Naive thymus-derived CD8-positive, alpha-beta T cell (primary cell): ENCODE results near the gene FRY. TPM values are rescaled to one million over a fixed set of nuclear protein-coding genes. Genes with fewer than 3 reads are reported as not detected.

Experiments
- ATAC-seq, 2 donors: fragments of 150-1000 bp; cut with Tn5 transposase in 1 of 2; sonication (Bioruptor Pico), chemical (Tn5 transposase) in 1 of 2; 1 replicate in 1 of 2; 2 replicates in 1 of 2; pipeline ENCODE4 v1.10.0; 2021; ENCODE audit warnings: mild to moderate bottlenecking in 2 of 2, moderate library complexity in 2 of 2
- POLR2A ChIA-PET: fragments of 350-600 bp; sonication (Branson Sonifier 250); formaldehyde crosslinking; loops from one replicate; lab custom pipeline; 2021; ENCODE audit warnings: antibody characterized with exemption; lab: Charles Lee
- DNase-seq, 10 donors: peaks; one replicate each; pipeline versions ENCODE4 v3.0.0 to v3.0.0-alpha.2; 2020 to 2022
- H3K27ac Mint-ChIP-seq, 10 donors: one replicate each; pipeline ENCODE4 v1.8.0; 2020 to 2022; ENCODE audit warnings: mild to moderate bottlenecking in 10 of 10, mixed read lengths in 10 of 10, moderate library complexity in 4 of 10, inconsistent platforms in 1 of 10
- H3K27me3 Mint-ChIP-seq, 5 donors: one replicate each; pipeline ENCODE4 v1.8.0; 2021 to 2022; ENCODE audit warnings: mixed read lengths in 5 of 5
- H3K36me3 Mint-ChIP-seq, 3 donors: one replicate each; pipeline ENCODE4 v1.8.0; 2020 to 2022; ENCODE audit warnings: mixed read lengths in 3 of 3, mild to moderate bottlenecking in 2 of 3, inconsistent platforms in 1 of 3
- H3K4me1 Mint-ChIP-seq, 4 donors: one replicate each; pipeline ENCODE4 v1.8.0; 2021 to 2022; ENCODE audit warnings: mixed read lengths in 4 of 4
- H3K4me3 Mint-ChIP-seq, 10 donors: one replicate each; pipeline ENCODE4 v1.8.0; 2020 to 2022; ENCODE audit warnings: mild to moderate bottlenecking in 10 of 10, mixed read lengths in 10 of 10, moderate library complexity in 6 of 10, inconsistent platforms in 1 of 10
- H3K9me3 Mint-ChIP-seq, 9 donors: one replicate each; pipeline ENCODE4 v1.8.0; 2020 to 2022; ENCODE audit warnings: mixed read lengths in 9 of 9, mild to moderate bottlenecking in 3 of 9, inconsistent platforms in 1 of 9, moderate library complexity in 1 of 9
- polyA plus RNA-seq, 3 donors: library from polyadenylated mRNA; unstranded; fragments of 300-500 nt; fragmentation: Illumina TruSeq; gene quantifications; one replicate each; pipeline ENCODE4 v1.2.3, GENCODE V29; 2021
- total RNA-seq, 8 experiments: library from RNA in 2 of 8; stranded (reverse) in 2 of 8; gene quantifications; one replicate each; pipeline ENCODE4 v1.2.3 and lab custom pipeline; 2021 to 2026

The FRY gene
- total and polyA plus RNA-seq, 5 experiments from 2014 or later: 0.08 to 1.4 (median 0.40) TPM

DNA sequence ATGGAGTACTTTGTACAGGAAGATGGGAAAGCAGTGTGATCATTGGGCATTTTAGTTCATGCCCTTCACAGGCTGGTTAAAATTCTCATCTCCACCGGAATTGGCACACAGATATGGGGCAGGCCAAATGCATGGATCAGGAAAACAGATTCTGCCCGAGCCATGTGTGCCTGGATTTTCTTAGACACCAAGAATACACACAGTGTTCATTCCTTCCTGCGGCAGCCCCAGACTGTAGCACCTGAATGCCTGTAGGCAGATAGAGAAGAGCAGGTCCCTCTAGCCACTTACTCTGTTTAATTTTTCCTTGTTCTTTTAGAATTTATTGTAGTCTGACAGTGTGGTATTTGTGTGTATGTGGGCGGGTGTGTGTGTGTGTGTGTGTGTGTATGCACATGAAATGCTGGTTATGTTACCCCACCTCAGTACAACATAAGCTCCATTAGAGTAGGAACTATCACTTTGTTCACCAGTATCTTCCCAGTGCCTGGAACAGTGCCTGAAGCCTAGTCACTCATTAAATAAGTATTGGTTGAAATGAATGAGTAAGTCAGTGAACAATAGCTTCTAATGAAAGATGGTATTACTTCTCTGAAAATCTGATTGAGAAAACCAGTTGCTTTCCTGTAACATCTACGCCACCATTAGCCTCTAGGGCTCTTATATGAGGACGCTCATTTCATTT lies 41.7 kb downstream of the FRY start:
- Mint-ChIP-seq H3K9me3 (peaks cover 0 to 9% (median 0%) of the 10 kb centered on the region in 9 donors), H3K4me1 (no peaks in the 10 kb centered on the region), H3K27me3 (peaks cover 0 to 15% (median 1%) of the 10 kb centered on the region in 5 donors), H3K36me3 (no peaks in the 10 kb centered on the region), H3K4me3 (no peak overlapping the region), H3K27ac (no peak overlapping the region)
- ATAC-seq (no peak), DNase-seq (no peak)
- POLR2A ChIA-PET: no interaction called here

DNA sequence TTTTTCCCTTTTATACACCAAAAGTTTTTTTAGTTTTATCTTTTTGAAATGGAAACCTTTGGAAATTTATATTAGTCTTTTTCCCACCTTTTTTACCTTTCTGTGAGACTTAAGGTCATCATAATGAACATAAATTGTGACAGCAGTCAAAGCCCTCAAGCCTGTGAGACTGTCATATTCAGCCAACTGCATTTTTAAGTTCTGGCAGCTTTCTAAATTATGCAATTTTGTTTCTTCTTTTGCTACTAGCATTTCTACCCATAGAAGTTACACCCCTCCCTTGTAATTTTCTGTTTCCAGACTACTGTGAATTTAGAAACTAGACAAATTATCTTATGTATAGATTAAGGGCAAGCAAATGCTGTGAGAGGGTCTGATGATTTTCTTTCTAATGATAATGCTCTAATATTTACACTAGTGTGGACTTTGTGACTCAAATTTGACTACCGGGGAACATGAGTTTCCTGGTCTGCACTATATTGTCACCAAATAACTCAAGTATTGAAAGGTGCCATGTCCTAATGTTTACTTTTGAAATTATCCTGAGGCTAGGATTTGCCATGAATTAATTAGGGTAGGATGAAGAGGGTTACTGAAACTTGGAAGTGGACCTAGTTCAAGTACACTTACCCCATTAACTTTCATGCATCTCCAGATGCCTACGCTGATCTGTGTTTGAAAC lies 43.7 kb downstream of the FRY start:
- H3K36me3 Mint-ChIP-seq: no peaks in the 10 kb centered on the region

DNA sequence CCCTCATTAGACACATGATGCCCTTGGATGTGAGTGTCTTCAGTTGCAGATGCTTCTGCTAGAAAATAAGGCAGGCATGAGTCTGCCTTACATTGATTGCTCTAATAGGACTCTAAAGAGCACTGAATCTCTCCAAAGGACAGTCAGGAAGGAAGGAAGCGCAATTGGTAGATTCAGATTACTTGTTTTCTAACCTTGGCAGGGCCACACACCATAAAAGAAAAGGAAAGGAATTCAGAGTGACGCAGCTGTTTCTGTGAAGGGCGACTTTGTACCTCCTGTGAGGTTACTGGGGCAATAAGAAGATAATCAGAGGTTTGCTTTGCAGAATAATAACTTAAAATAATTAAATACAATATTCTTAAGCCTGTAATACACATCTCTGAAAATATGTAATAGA lies 48.0 kb downstream of the FRY start:
- H3K4me1 Mint-ChIP-seq: peaks cover 0 to 5% (median under 1%) of the 10 kb centered on the region in 4 donors

More for the DNA sequence above, 43.7 kb downstream of the FRY start:
- H3K9me3 Mint-ChIP-seq: peaks cover 0 to 5% (median 0%) of the 10 kb centered on the region in 9 donors
- DNase-seq (no peak), ATAC-seq (no peak)
- H3K27me3 Mint-ChIP-seq: peaks cover 0 to 15% (median 1%) of the 10 kb centered on the region in 5 donors
- peaks cover 0 to 5% (median under 1%) of the 10 kb centered on the region in 4 donors for H3K4me1 Mint-ChIP-seq
- no peak overlapping the region for H3K27ac Mint-ChIP-seq
- no peak overlapping the region for H3K4me3 Mint-ChIP-seq
- POLR2A ChIA-PET: no interaction called here

GRCh38 chr13:32080328-32080744 lies 48.8 kb downstream of the FRY start:
- Mint-ChIP-seq H3K9me3 (no peaks in the 10 kb centered on the region), H3K36me3 (no peaks in the 10 kb centered on the region), H3K27ac (no peak overlapping the region), H3K4me1 (peaks cover 0 to 5% (median under 1%) of the 10 kb centered on the region in 4 donors), H3K4me3 (no peak overlapping the region), H3K27me3 (peaks cover 0 to 9% (median 0%) of the 10 kb centered on the region in 5 donors)
- POLR2A ChIA-PET: no interaction called here
- DNase-seq (no peak), ATAC-seq (peak in 1 of 2 donors; percentile 16)

More for the DNA sequence above, 48.0 kb downstream of the FRY start:
- POLR2A ChIA-PET: no interaction called here
- H3K36me3 Mint-ChIP-seq: no peaks in the 10 kb centered on the region
- H3K4me3 Mint-ChIP-seq: no peak overlapping the region
- no peak overlapping the region for H3K27ac Mint-ChIP-seq
- DNase-seq (no peak), ATAC-seq (no peak)
- H3K9me3 Mint-ChIP-seq: no peaks in the 10 kb centered on the region
- H3K27me3 Mint-ChIP-seq: peaks cover 0 to 9% (median 0%) of the 10 kb centered on the region in 5 donors

GRCh38 chr13:32081591-32081990 lies 50.0 kb downstream of the FRY start:
- ATAC-seq (no peak), DNase-seq (no peak)
- Mint-ChIP-seq H3K9me3 (no peaks in the 10 kb centered on the region), H3K4me1 (peaks cover 0 to 5% (median under 1%) of the 10 kb centered on the region in 4 donors), H3K4me3 (no peak overlapping the region), H3K27ac (no peak overlapping the region), H3K27me3 (peaks cover 0 to 8% (median 0%) of the 10 kb centered on the region in 5 donors), H3K36me3 (no peaks in the 10 kb centered on the region)
- POLR2A ChIA-PET: no interaction called here

- POLR2A ChIA-PET: no interaction called here
- DNase-seq (no peak), ATAC-seq (no peak)
- Mint-ChIP-seq H3K9me3 (no peaks in the 10 kb centered on the region), H3K4me3 (no peak overlapping the region), H3K27me3 (peaks cover 0 to 9% (median 1%) of the 10 kb centered on the region in 5 donors), H3K4me1 (peaks cover 0 to 2% (median 0%) of the 10 kb centered on the region in 4 donors), H3K27ac (no peak overlapping the region), H3K36me3 (no peaks in the 10 kb centered on the region)
Observed at GRCh38 chr13:32086366-32086765, 54.8 kb downstream of the FRY start.

DNA sequence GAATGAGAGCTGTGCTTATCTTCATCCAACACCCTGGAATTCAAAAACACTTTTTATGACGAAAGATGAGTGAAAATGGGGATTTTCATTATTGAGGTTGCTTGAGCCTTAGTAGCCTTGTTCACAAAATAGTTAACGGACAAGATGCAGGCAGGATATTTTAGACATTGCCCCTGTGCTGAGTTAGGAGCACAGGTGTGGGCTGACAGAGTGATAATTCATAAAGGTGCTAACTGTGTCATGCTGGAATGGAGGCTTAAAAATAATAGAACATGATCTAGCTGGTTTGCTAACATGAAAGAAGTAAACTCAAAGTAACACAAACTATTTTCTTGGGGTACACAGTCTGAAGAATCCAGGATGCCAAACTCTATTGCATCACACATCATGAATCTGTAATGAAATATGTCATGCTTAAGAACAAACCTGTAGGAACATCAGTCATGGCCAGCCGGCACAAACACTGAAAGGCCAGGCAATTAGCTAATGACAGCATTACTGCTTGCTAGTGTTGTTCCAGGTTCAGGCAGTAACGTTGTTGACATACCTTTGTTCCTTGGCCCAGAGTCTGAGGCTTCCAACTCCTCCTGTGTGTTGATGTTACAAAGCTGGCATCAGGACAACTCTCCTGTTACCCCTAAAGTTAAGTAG lies 55.3 kb downstream of the FRY start:
- no peaks in the 10 kb centered on the region for H3K36me3 Mint-ChIP-seq
- DNase-seq (no peak), ATAC-seq (no peak)
- peaks cover 0 to 2% (median 0%) of the 10 kb centered on the region in 4 donors for H3K4me1 Mint-ChIP-seq
- peaks cover 0 to 9% (median 1%) of the 10 kb centered on the region in 5 donors for H3K27me3 Mint-ChIP-seq
- H3K9me3 Mint-ChIP-seq: no peaks in the 10 kb centered on the region
- H3K27ac Mint-ChIP-seq: no peak overlapping the region
- POLR2A ChIA-PET: no interaction called here
- H3K4me3 Mint-ChIP-seq: no peak overlapping the region

- H3K27ac Mint-ChIP-seq: no peak overlapping the region
- POLR2A ChIA-PET: no interaction called here
- no peak overlapping the region for H3K4me3 Mint-ChIP-seq
- peaks cover 0 to 2% (median 0%) of the 10 kb centered on the region in 4 donors for H3K4me1 Mint-ChIP-seq
- H3K27me3 Mint-ChIP-seq: peaks cover 0 to 9% (median 1%) of the 10 kb centered on the region in 5 donors
- no peaks in the 10 kb centered on the region for H3K36me3 Mint-ChIP-seq
- H3K9me3 Mint-ChIP-seq: no peaks in the 10 kb centered on the region
- ATAC-seq (no peak), DNase-seq (no peak)
Observed at GRCh38 chr13:32087955-32088747, 56.6 kb downstream of the FRY start.

DNA sequence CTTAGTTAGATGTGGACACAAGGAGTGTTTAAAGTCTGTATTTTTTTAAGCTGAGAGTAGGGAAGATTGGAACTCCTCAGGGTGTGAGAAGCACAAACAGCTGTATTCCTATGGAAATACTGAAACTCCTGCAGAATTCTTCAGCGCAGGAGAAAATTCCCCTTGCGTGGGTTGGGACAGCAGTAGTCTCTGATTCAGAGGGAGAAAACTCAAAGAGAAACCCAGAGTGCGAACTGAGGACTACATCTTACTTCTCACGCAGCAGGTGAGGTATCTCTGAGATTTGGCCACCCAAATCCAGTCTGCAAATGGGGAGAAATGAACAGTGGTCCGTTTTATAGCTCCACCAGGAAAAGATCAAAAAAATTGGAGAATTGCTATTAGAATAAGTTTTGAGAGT lies 60.9 kb downstream of the FRY start:
- Mint-ChIP-seq H3K27ac (no peak overlapping the region), H3K27me3 (peaks cover 0 to 12% (median 1%) of the 10 kb centered on the region in 5 donors), H3K4me3 (no peak overlapping the region), H3K36me3 (no peaks in the 10 kb centered on the region), H3K9me3 (no peaks in the 10 kb centered on the region), H3K4me1 (peaks cover 0 to 2% (median 0%) of the 10 kb centered on the region in 4 donors)
- POLR2A ChIA-PET: no interaction called here
- ATAC-seq (no peak), DNase-seq (no peak)

GRCh38 chr13:32093006-32093405 lies 61.4 kb downstream of the FRY start:
- ATAC-seq: no peak
- H3K27ac Mint-ChIP-seq: no peak overlapping the region
- no peak overlapping the region for H3K4me3 Mint-ChIP-seq
- peaks cover 0 to 12% (median 1%) of the 10 kb centered on the region in 5 donors for H3K27me3 Mint-ChIP-seq
- no peaks in the 10 kb centered on the region for H3K36me3 Mint-ChIP-seq
- peaks cover 0 to 2% (median 0%) of the 10 kb centered on the region in 4 donors for H3K4me1 Mint-ChIP-seq
- H3K9me3 Mint-ChIP-seq: no peaks in the 10 kb centered on the region
- POLR2A ChIA-PET: no interaction called here
- no peak for DNase-seq

GRCh38 chr13:32098272-32098671 lies 66.7 kb downstream of the FRY start:
- no peaks in the 10 kb centered on the region for H3K9me3 Mint-ChIP-seq
- DNase-seq: no peak
- H3K27ac Mint-ChIP-seq: no peak overlapping the region
- peaks cover 0 to 10% (median 1%) of the 10 kb centered on the region in 5 donors for H3K27me3 Mint-ChIP-seq
- H3K36me3 Mint-ChIP-seq: peaks cover 0 to 2% (median 0%) of the 10 kb centered on the region in 3 donors
- no peak for ATAC-seq
- POLR2A ChIA-PET: no interaction called here
- no peaks in the 10 kb centered on the region for H3K4me1 Mint-ChIP-seq
- H3K4me3 Mint-ChIP-seq: no peak overlapping the region

DNA sequence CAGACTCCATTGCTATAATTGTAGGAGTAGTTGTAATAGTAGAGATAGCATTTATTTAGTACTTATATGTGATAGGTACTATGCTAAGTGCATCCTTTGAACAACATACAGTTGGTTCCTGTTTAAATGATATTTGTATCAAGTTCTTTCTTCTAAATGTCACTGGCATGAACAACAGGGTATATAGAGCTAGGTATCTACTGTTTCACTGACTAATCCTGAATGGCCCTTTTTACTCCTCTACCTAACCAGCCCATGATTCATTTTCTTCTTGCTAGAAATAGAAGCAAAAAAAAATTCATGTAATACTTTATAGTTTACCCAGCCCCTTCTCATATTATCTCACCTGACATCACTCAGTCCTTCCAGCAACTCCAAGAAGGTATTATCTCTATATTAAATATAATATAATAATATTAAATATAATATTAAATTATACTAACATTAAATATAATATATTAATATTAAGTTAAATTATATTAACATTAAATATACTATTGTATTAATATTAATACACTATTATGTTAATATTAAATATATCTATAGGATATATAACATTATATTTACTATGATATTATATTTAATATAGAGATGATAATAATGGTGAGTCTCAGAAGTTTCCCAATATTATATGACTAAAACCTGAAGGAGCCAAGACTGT lies 74.2 kb downstream of the FRY start:
- no peak for DNase-seq
- no peak overlapping the region for H3K4me3 Mint-ChIP-seq
- no peak overlapping the region for H3K27ac Mint-ChIP-seq
- POLR2A ChIA-PET: no interaction called here
- H3K36me3 Mint-ChIP-seq: peaks cover 0 to 10% (median 0%) of the 10 kb centered on the region in 3 donors
- no peak for ATAC-seq
- peaks cover 0 to 4% (median 0%) of the 10 kb centered on the region in 5 donors for H3K27me3 Mint-ChIP-seq
- no peaks in the 10 kb centered on the region for H3K4me1 Mint-ChIP-seq
- H3K9me3 Mint-ChIP-seq: peaks cover 0 to 10% (median 0%) of the 10 kb centered on the region in 9 donors
